ENCODE data around the gene GP1BB.

Gene GP1BB

GRCh38 chr22:19727310-19728150, 4.2 kb downstream of the GP1BB start:
- no peak for DNase-seq

GRCh38 chr22:19728271-19728670, 4.9 kb downstream of the GP1BB start:
- no peak for DNase-seq

GRCh38 chr22:19728836-19729235, 5.5 kb downstream of the GP1BB start:
- no peak for DNase-seq

- DNase-seq: no peak
Observed at GRCh38 chr22:19729507-19729906, 6.2 kb downstream of the GP1BB start.

- DNase-seq: no peak
Observed at GRCh38 chr22:19730198-19730597, 6.9 kb downstream of the GP1BB start.

- peak; percentile 92 for DNase-seq
Observed at GRCh38 chr22:19730655-19731360, 7.5 kb downstream of the GP1BB start.

- no peak for DNase-seq
Observed at GRCh38 chr22:19731361-19732135, 8.2 kb downstream of the GP1BB start.

GRCh38 chr22:19732403-19733113, 9.2 kb downstream of the GP1BB start:
- no peak for DNase-seq

GRCh38 chr22:19733755-19734154, 10.4 kb downstream of the GP1BB start:
- DNase-seq: no peak

- no peak for DNase-seq
Observed at GRCh38 chr22:19734163-19734562, 10.8 kb downstream of the GP1BB start.

- no peak for DNase-seq
Observed at GRCh38 chr22:19734837-19735382, 11.6 kb downstream of the GP1BB start.

GRCh38 chr22:19735665-19736510, 12.5 kb downstream of the GP1BB start:
- no peak for DNase-seq

- no peak for DNase-seq
Observed at GRCh38 chr22:19737846-19738663, 14.7 kb downstream of the GP1BB start.

GRCh38 chr22:19738664-19739447, 15.5 kb downstream of the GP1BB start:
- DNase-seq: no peak

GRCh38 chr22:19739448-19739895, 16.1 kb downstream of the GP1BB start:
- no peak for DNase-seq

GRCh38 chr22:19739911-19740449, 16.6 kb downstream of the GP1BB start:
- no peak for DNase-seq

GRCh38 chr22:19740586-19740985, 17.2 kb downstream of the GP1BB start:
- DNase-seq: no peak

- DNase-seq: no peak
Observed at GRCh38 chr22:19741053-19741452, 17.7 kb downstream of the GP1BB start.
